ENCODE measurements around the gene FKBP1B.

Gene FKBP1B

GRCh38 chr2:24017711-24018110, 31.8 kb upstream of the FKBP1B start:
- Histone ChIP-seq H3K4me2 (ENCODE audit: low read depth, low read length, poor library complexity, severe bottlenecking) (no peak overlapping the region), H3K9me3 (ENCODE audit: insufficient read depth, low read length) (no peaks in the 10 kb centered on the region), H3K9ac (ENCODE audit: low read length) (no peak overlapping the region), H4K20me1 (ENCODE audit: low read depth, low read length) (no peaks in the 10 kb centered on the region), H3K4me3 (ENCODE audit: insufficient read depth, low read length, poor library complexity, severe bottlenecking) (no peak overlapping the region), H3K27me3 (ENCODE audit: low read length) (no peaks in the 10 kb centered on the region), H3K36me3 (ENCODE audit: low read length) (no peaks in the 10 kb centered on the region), H3K9me2 (replicated peaks; ENCODE audit: insufficient read depth, low read length) (no peaks in the 10 kb centered on the region), H3K27ac (ENCODE audit: low read depth, low read length) (no peak overlapping the region), H3K79me2 (ENCODE audit: insufficient read depth, low read length) (no peaks in the 10 kb centered on the region), H3F3A (ENCODE audit: insufficient read depth) (no peaks in the 10 kb centered on the region), H2AFZ (ENCODE audit: low read depth, low read length, severe bottlenecking) (no peak overlapping the region)
- no peak for TF ChIP-seq EZH2phosphoT487 (conservative IDR thresholded peaks at IDR 0.05; ENCODE audit: low read length)
- TF ChIP-seq CTCF (IDR thresholded peaks at IDR 0.05; ENCODE audit: insufficient read depth, low read length, poor library complexity, severe bottlenecking): no peak

- no peak overlapping the region for H3K27ac ChIP-seq (ENCODE audit: low read depth, low read length)
- no peaks in the 10 kb centered on the region for H3K79me2 ChIP-seq (ENCODE audit: insufficient read depth, low read length)
- H3K4me2 ChIP-seq (ENCODE audit: low read depth, low read length, poor library complexity, severe bottlenecking): no peak overlapping the region
- TF ChIP-seq CTCF (IDR thresholded peaks at IDR 0.05; ENCODE audit: insufficient read depth, low read length, poor library complexity, severe bottlenecking): no peak
- no peak for TF ChIP-seq EZH2phosphoT487 (conservative IDR thresholded peaks at IDR 0.05; ENCODE audit: low read length)
- H2AFZ ChIP-seq (ENCODE audit: low read depth, low read length, severe bottlenecking): no peak overlapping the region
- no peaks in the 10 kb centered on the region for H4K20me1 ChIP-seq (ENCODE audit: low read depth, low read length)
- no peaks in the 10 kb centered on the region for H3K27me3 ChIP-seq (ENCODE audit: low read length)
- H3K36me3 ChIP-seq (ENCODE audit: low read length): no peaks in the 10 kb centered on the region
- H3K9me2 ChIP-seq (replicated peaks; ENCODE audit: insufficient read depth, low read length): no peaks in the 10 kb centered on the region
- no peaks in the 10 kb centered on the region for H3F3A ChIP-seq (ENCODE audit: insufficient read depth)
- H3K4me3 ChIP-seq (ENCODE audit: insufficient read depth, low read length, poor library complexity, severe bottlenecking): no peak overlapping the region
- no peak overlapping the region for H3K9ac ChIP-seq (ENCODE audit: low read length)
- H3K9me3 ChIP-seq (ENCODE audit: insufficient read depth, low read length): no peaks in the 10 kb centered on the region
Measured at GRCh38 chr2:24018241-24018640, 31.3 kb upstream of the FKBP1B start.

- Histone ChIP-seq H2AFZ (ENCODE audit: low read depth, low read length, severe bottlenecking) (no peak overlapping the region), H3K79me2 (ENCODE audit: insufficient read depth, low read length) (no peaks in the 10 kb centered on the region), H3K27ac (ENCODE audit: low read depth, low read length) (no peak overlapping the region), H4K20me1 (ENCODE audit: low read depth, low read length) (no peaks in the 10 kb centered on the region), H3K4me3 (ENCODE audit: insufficient read depth, low read length, poor library complexity, severe bottlenecking) (no peak overlapping the region), H3F3A (ENCODE audit: insufficient read depth) (no peaks in the 10 kb centered on the region), H3K36me3 (ENCODE audit: low read length) (no peaks in the 10 kb centered on the region), H3K9me2 (replicated peaks; ENCODE audit: insufficient read depth, low read length) (no peaks in the 10 kb centered on the region), H3K4me2 (ENCODE audit: low read depth, low read length, poor library complexity, severe bottlenecking) (no peak overlapping the region), H3K9ac (ENCODE audit: low read length) (no peak overlapping the region), H3K27me3 (ENCODE audit: low read length) (no peaks in the 10 kb centered on the region), H3K9me3 (ENCODE audit: insufficient read depth, low read length) (no peaks in the 10 kb centered on the region)
- no peak for TF ChIP-seq EZH2phosphoT487 (conservative IDR thresholded peaks at IDR 0.05; ENCODE audit: low read length)
- no peak for TF ChIP-seq CTCF (IDR thresholded peaks at IDR 0.05; ENCODE audit: insufficient read depth, low read length, poor library complexity, severe bottlenecking)
Measured at GRCh38 chr2:24019729-24020128, 29.8 kb upstream of the FKBP1B start.
